Measurements from ENCODE around the gene RPL19.

Gene RPL19

DNA sequence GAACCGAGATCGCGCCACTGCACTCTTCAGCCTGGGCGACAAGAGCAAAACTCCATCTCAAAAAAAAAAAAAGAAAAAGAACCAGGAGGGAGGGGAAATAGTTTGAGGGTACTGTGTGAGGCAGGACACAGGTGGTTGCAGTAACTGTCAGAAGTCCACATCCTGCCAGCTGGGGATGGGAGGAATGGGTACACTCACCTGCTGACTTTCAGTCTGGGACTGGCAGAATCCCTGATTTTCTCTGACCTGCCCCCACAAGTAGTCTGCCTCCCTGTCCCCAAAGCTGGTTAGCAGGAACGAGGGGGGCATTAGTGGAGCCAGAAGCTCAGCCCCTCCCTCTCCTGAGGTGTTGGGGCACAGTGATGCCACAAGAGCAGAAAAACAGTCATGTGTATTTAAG, 27.0 kb upstream of the RPL19 start:
- DNase-seq (ENCODE audit: low read depth): no peak

DNA sequence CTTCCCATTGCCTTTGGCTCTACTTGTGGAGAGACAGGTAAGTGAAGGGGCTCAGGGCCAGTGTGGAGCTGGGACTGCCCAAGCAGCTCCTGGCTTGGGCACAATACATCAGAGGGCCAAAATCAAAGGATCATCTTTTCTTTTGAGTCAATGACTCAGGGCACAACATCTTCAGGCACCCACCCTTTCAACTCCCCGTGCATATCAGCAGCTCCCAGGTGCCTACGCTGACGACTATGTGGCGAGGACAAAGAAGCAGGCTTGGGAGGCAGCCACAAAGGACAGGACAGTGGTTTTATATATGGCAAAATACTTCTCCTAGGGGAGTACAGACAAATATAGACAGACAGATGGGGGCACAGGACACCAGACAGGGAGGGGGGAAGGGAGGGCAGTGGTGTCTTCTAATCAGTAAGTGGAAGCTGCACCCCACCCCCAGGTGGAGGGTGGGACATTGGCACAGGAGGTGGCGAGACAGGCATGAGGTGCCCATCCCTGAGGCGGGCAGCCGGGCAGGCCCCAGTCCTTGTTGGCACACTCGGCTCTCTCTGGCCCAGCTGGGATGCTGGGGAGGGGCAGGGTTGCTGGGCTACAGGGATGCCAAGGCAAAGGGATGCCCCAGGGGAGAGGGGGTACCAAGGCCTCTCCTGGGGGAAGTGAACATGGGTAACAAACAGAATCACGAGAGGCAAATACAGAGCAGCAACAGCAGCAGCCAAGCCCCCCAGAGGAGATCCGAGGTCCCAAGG, 26.4 kb upstream of the RPL19 start:
- DNase-seq (ENCODE audit: low read depth): no peak

DNA sequence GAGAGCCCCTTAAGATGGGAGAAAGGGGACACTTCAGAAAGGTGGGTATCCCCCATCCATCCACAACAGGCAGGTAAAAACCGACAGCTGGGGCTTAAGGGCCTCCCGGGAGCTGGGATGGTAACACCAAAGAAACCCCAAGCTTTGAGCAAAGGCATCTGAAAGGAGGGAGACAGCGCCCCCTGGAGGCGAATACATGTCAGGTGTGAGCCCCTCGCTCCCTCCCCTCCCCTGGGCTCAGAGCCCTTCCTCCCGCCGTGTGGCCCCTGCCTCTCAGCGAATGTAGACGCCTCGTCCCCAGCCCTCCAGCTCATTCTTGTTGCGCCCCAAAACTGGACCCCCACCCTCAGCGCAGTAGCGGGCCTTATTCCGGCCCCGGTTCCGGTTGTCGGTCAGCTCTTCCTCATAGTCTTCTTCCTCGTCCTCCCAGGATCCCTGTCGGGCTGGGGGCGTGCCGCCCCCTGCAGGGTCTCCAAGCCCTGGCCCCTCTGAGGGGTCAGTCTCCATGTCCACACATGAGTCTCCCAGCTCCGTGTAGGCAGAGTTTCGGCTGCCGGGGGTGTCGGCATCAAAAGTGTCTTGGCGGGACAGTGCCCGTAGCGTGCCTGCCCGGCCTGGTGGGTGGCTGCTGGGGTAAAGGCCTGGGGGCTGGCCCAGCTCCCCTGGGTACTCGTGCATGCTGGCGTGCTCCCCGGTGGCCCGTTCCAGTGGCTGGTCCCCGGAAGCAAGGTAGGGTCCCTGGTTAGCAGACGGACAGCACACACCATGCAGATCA, 25.0 kb upstream of the RPL19 start:
- DNase-seq (ENCODE audit: low read depth): peak; percentile 69

DNA sequence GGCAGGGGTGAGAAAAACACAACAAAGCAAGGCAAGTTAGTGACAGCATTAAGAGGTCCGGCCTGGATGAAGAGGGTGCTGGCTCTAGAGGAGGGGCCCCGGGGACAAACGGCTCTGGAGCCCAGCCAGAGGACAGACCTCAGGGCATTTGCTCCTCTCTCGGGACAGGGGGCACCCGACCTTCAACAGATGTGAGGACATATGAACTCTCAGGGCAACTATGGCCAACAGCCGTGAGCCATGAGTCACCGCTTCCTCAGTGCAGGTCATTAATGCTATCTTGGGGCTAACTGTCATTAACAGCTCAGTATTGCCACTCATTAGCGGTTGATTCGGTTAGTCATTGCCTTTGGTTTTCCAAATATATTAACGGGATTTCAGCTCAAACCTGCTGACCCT, 24.4 kb upstream of the RPL19 start:
- DNase-seq (ENCODE audit: low read depth): peak; percentile 43

DNA sequence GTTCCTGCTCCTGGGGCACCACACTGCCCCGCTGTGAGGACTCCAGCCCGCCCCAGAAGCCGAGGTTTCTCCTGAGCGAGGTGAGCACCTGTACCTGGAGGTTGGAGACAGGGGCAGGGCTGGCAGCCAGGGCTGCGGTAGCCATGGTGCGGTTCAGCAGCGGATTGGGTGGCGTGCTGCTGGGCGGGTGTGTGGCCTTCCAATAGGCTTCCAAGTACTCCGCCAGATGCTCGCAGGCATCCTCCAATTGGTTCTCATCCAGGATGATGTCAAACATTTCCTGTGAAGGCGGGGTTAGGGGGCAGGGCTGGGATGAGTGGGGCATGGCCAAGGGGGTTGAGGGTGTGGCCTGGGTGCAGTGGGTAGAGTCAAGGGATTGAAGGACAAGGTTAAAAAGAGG, 22.8 kb upstream of the RPL19 start:
- peak; percentile 27 for DNase-seq (ENCODE audit: low read depth)

DNA sequence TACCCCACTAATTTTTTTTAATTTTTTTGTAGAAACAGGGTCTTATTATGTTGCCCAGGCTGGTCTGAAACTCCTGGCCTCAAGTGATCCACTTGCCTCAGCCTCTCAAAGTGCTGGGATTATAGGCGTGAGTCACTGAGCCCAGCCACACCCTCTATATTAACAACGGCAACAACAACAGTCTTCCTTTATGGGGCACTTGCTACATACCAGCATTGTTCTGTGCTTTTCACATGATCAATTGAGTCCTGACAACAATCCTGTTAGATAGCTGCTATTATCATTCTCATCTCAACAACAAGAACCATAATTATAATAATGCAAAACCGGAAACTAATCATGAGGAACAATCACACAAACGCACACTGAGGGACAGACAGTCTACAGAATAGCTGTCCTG, 21.5 kb upstream of the RPL19 start:
- DNase-seq (ENCODE audit: low read depth): peak; percentile 56

DNA sequence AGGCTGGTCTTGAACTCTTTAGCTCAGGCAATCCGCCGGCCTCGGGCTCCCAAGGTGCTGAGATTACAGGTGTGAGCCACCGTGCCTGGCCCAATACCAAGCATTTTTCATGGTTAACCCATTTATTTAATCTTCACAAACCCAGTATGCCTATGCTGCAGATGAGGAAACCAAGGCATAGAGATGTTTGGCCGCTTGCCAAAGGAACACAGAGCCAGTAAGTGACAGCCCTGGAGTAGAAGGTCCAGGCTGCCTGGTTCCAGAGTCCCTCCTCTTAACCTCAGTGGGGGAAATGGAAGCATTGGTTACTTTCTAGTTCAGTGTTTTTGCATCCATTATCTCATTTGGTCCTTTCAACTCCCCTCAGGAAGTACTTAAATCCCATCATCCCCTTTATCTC, 18.8 kb upstream of the RPL19 start:
- no peak for DNase-seq (ENCODE audit: low read depth)

DNA sequence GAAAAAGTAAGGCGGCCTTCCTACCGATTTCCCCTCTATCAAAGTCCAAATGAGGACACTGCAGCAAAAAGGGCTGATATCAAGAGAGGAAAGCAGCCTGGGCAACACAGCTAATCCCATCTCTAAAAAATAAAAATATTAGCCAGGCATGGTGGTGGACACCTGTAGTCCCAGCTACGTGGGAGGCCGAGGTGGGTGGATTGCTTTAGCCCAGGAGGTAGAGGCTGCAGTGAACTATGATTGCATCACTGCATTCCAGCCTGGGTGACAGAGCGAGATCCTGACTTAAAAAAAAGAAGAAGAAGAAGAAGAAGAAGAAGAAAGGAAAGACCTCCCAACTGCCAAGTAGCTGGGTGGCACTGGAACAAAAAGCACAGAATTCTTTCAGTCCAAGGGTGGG, 17.0 kb upstream of the RPL19 start:
- DNase-seq (ENCODE audit: low read depth): no peak

DNA sequence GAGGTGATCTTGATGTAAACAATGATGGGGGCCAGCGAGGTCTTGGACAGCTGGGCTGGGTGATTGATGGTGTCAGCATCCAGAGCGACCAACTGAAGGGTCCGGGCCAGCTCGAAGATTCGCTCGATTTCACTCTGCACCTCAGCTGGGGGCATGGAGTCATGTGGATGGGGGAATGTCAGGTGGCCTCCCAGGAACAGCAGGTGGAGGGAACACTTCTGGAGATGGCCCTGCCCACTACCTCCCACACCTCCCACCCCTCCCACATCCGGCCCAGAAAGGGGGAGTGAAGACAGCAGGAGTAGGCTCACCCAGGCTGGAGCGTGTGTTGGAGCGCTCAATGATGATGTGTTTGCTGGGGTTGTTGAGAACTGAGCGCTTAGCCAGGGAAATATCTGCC, 16.4 kb upstream of the RPL19 start:
- DNase-seq (ENCODE audit: low read depth): no peak

DNA sequence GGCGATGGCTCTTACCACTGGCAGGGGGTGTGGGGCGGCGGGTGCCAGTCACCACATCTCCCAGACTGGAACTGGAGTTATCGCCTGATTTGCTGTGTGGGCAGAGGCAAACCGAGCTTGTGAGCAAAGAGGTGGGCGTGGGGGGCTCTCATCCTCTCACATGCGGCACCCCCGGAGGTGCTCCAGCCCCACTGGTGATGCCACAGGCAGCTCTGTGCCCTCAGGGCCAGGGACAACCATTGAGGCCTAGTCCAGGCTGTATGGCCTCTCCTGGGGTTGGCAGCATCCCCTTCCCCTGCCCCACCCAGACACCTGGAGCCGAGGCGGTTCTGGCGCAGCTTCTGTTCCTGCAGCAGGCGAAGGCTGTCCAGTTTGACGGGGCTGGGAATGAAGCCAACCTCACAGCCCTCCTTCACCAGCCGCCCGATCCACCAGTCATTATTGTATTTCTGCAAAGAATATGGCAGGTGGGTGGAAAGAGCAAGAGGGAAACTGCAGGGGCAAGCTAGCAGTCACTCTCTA, 13.5 kb upstream of the RPL19 start:
- no peak for DNase-seq (ENCODE audit: low read depth)

DNA sequence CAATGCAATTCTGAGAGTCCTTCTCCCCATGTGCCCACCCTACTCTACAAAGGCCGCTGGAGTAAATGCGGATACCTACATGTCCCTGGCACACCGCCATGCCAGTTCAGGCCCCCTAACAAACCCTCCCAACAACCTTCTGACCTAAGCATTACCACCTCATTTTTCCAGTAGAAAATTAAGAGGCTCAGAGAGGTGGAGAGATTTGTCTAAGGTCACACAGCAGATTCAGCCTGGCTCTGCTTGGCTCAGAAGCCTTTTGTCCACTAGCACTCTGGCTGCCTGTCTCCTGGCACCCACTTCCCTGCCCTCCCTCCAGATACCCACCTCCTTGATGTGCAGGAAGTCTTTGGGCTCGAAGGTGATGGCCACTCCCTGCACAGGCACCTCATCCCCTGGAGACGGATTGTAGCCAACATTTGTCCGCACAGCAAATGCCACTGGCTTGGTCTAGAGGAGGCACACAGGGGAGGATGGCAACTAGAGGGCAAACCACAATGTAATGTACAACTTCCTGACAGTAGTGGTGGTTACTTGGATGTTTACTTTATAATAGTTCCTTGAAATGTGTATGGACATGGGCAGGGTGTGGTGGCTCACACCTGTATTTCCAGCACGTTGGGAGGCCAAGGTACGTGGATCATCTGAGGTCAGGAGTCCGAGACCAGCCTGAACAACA, 12.8 kb upstream of the RPL19 start:
- no peak for DNase-seq (ENCODE audit: low read depth)

DNA sequence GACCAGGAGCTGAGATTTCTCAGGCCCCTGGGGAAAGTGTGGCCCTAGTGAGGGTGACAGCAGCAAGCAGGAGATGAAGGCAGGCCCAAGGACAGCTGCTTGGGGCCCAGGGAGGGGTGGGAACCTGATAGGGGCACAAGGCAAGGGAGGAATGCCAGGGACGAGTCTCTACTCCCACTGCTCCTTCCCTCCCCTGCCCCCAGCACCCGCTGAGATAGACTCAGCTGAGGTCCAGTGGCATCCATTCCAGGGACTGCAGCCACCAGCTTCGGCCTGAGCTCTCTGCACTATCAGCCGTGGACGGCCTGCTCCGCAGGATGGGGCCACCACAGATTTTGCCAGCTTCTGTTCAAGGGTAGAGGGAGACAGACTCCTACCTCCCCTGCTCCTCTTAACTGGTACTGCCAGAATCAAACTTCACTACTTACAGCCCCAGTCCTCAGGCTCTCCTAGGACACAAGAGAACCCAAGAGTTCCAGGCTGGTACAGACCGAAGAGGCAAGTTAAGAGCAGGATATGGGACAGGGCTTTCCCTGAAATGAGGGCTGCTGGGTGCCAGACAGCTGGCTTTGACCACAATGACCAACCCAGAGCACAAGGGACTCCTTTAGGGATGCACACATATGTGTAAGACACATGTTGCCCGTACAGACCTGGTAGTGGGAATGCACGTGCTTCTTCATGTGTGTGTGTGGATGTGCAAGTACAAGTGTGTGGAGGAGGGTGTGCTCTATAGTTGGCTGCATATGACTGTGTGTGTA, 8.2 kb upstream of the RPL19 start:
- DNase-seq (ENCODE audit: low read depth): no peak

DNA sequence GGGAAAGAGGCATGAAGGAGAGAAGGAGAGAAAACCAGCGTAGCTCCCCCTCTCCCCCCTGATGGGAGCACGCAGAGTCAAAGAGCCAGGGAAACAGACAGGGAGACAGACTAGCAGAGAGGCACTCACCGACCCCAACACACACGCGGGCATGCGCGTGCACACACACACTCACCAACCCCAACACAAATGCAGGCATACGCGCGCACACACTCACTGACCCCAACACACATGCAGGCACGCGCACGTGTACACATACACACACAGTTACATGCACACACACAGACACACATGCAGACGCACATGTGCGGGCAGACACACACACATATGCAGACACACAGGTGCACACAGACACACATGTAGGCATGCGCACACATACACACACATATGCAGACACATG, 7.2 kb upstream of the RPL19 start:
- DNase-seq (ENCODE audit: low read depth): no peak

DNA sequence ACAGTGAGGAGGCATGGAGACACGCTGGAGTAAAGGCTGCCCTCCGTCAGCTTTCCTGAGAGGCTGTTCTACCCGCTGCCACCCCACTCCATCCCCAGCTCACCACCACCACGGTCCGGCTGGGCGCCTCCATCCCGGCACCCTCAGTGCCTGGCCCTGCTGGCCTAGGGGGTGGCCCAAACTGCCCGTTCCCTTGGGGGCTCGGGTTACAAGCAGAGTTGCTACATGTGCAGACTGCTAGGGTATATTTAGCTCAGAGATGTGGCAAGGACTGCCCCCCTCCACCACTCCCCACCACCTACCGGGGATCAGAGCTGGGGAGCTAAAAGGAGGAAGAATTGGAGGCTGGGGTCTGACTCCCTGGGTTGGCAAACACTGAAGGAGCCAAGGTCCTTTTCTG, 6.7 kb upstream of the RPL19 start:
- DNase-seq (ENCODE audit: low read depth): no peak

DNA sequence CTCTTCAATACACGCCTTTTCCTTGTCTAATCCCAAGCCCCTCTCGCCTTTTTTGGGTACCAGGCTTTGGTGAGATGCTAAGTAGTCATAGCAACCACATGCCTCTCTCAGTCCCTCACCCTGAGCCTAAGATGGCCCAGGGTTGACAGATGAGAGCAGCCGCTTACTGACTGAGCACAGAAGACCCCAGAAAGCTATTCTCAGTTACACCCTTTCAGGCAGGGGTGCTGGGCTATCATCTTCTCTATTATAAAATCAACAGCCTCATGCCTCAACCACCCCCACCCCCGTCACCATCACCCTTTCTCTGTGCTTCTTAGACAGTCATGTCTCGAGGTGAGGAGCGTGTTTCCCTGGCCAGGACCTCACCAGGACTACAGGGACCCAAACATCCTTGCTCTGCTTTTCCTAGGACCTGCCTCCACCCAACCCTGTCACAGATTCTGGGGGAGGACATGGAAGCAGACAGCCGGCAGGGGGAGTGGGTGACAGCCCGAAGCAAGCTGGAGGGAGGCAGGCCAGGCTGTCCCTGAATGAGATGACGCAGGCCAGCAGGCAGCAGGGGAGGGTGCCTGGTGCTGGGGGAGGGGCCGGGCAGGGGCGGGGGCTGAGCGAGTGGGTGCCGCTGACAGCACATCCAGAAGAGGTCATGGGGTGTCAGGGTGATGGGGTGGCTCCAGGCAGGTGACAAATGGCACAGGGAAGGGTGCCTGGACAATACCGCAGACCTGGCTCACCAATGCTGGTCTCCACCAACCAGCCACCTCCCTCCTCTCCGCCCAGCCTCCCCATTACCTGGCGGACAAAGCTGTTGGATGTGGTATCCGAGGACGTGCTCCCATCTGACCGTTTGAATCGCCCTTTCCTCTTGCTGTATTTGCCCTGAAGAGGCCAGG, 5.7 kb upstream of the RPL19 start:
- peak; percentile 75 for DNase-seq (ENCODE audit: low read depth)

DNA sequence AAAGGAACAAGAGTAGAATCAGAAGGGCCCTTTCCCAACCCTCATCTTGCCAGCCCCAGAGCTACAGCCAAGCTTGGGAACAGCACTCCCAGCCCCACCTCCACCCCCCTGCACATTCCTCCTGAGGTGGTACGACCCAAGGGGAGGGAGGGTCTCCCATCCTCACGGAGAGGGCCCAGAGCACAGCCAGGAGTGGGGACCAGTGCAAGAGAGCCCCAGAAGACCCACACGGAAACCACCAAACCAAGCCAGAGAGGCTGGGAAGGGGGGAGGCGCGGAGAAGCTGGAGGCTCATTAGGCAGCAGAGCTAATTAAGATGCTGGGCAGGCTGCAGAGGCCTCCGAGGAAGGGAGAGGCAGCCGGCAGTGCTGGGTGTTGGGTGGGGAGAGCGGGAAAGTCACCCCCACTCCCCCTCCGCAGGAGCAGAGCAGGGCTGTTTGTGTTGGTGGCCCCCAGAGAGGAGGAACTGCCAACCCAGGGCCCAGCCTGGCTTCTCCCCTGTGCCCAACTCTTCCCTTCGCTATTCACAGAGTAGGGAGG, 5.0 kb upstream of the RPL19 start:
- DNase-seq (ENCODE audit: low read depth): no peak

DNA sequence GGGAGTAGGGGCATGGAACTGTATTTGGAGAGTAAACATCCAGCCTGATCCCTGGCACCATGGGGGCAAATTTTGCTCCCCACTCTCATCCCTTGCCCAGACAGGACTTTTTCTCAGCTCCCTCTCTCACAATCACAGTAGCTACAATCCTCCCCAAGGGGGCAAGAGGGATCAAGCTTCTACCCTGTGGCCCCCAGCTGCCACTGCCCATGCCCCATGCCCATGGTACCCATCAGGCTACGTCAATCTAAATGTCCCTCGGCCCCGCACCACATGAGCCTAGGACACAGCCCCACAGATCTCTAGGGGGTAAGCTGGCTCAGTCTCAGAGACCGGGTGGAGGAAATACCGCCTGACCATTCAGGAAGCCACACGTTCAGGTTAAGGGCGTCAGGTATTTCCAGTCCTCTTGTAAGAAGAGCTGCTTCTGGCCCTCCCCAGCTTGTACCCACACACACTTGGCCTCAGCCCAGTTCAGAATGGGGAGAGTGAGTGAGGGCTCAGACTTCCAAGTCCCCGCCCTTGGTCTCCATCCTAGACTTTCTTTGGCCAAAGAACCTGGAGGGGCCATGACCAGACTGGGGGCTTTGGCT, 4.4 kb upstream of the RPL19 start:
- DNase-seq (ENCODE audit: low read depth): no peak

DNA sequence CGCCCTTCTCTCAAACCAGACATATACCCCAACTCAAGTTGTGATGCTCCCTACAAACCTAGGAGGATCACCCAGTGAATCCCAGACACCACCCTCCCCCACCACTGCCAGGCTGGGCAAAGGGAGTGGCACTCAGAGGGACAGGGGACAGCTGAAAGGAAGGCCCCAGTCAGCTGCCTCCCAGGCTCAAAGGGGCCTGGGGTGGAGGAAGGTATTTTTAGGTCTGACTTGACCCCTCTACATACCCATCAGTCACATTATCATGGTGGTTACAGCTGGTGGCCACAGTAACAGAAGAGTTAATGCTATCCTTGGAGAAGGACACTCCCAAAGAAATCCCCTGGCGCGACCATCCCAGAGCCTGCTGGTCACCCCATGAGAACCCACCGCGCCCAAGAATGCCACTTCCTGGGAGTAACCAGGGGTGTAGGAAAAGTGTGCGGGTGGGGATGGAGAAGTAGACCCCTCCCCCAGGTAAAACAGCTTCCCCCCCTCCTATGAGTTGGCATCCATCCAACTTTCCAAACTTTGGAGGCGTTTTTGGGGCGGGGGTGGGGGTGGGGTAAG, 3.8 kb upstream of the RPL19 start:
- DNase-seq (ENCODE audit: low read depth): peak; percentile 34

DNA sequence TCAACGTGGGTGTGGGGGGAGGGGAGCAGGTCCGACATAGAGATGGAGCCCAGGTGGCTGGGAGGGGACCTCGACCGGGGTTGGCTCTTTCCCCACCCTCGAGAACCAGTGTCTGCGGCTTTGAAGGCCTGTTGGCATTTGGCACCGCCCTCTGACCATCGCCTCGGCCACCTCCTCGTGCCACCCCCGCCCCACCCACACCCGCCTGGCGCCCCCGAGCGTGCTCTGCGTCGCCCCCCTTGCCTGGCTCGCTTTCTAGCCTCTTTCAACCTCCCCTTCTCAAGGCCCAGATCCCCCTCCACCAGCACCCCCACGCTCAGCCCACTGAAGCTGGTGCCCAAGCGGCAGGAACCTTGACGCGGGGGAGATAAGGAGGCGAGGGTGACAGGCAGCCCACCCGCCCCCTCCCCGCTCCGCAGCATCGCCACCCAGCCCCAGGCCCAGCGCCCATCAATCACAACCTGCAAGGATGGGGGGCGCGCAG, 3.2 kb upstream of the RPL19 start:
- peak; percentile 62 for DNase-seq (ENCODE audit: low read depth)
